ENCODE measurements around the gene IER5.

The IER5 gene

DNA sequence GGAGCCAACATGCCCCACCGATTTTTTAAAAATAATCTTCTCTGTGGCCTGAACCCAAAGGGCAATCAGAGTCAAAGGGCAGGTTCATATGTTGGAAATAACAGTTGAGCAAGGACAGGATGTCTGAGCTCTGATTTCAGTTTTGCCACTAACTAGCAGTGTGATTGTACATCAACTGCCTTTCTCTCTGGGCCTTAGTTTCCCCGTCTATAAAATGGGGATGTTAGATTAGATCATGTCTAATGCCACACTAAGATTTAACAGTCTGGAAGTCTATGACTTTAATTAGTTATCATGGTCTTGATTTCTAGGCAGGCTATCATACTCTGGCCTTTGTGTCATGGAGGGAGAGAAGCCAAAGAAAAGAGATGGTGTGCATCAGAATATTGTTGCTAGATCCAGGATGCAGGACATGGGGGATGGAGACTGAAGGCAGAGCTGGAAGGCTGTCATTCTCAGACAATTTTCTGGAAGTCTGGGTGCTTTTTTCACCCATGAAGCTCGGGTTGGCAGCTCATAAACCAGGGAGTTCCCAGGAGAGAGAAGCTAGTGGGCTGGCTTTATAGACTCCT lies 28.4 kb downstream of the IER5 start:
- DNase-seq, result no peak

DNA sequence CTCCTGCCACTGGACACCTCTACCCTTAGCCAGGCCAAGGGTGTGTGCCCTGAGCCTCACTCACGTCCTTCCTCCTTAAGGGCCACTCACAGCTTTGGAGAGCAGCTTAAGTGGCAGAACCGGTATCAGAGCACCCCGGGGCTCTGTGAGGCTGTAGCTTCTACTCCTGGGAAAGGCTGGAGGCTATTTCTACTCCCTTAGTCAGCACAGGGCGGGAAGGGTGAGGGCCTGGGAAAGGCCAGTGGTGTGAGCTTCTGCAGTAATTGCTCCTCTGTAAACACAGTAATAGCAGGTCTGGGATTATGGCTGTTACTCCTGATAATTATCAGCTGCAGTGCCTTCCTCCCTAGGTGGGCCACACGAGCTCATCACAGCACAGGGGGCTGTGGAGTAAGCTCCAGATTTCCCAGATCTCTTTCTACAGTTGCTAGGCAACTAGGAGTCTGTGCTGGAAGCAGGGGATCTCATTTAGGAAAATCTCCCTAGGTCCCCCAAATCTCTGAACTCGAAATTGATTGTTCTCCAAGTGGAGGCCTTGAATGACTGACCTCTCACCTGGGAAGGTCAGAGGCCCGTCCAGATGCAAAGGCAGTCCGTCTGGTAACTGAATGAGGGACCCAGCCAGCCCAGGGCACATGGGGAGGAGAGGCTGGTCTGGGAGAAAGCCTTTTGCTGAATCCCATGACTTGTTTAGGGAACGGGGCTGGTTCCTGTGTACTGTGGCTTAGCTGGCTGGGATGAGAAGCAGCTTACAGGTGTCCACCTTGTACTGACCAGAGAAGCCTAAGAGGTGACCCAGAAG lies 29.3 kb downstream of the IER5 start:
- peak; percentile 35 for DNase-seq

- no peak for DNase-seq
Measured at GRCh38 chr1:181119093-181119989, 30.8 kb downstream of the IER5 start.

DNA sequence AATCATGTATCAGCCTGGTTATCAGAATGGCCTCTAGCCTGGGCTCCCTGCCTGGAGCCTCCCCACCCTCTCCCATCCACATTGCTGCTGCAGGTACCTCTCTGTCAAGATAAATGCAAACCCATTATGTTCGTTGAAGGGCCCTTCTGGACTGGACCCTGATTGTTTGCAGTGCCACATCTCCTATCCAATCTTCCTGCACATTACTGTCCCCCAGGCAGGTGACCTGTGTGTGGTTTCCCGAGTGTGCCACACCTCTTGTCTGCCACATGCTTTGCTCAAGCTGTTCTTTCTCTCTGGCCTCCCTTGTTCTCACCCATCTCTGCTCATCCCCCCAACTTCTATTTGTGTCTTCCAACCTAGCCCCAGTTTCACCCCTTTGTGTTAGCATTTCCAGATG lies 32.4 kb downstream of the IER5 start:
- DNase-seq, result no peak

GRCh38 chr1:181121498-181121897 lies 33.0 kb downstream of the IER5 start:
- DNase-seq, result no peak

DNA sequence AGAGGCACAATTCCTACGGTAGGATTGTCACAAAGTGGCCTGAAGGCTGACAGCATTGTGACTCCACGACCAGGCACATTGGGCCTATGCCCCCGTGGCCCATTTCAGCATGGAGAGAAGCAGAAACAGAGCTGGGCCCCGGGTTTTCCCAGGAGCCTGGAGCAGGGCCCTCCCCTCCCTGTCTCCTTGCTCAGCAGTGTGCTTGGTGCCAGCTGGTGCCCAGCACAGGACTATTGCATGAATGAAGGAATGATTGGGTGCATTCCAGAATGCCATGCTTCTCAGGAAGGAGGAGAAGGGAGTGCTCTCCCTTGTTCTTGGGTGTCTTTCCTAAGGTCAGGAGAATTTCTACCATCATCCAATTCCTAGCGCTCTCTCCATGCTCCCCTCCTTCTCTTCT lies 33.7 kb downstream of the IER5 start:
- no peak for DNase-seq

DNA sequence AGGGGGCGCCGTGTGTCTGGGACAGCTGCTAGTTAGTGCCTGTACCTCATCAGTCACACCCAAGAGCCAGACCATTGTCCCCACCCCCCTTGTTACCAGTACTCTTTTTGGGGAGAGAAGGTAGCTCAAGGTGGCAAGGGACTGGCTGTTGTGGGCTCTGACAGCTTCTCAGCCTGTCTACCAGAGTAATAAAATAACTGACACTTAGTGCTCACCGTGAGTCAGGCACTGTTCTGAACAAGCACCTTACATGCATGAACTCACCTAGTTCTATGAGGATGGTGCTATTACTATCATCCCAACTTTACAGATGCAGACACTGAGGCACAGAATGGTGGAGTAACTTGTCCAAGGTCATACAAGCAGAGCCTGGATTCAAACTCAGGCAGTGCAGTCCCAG lies 34.7 kb downstream of the IER5 start:
- DNase-seq, result no peak

DNA sequence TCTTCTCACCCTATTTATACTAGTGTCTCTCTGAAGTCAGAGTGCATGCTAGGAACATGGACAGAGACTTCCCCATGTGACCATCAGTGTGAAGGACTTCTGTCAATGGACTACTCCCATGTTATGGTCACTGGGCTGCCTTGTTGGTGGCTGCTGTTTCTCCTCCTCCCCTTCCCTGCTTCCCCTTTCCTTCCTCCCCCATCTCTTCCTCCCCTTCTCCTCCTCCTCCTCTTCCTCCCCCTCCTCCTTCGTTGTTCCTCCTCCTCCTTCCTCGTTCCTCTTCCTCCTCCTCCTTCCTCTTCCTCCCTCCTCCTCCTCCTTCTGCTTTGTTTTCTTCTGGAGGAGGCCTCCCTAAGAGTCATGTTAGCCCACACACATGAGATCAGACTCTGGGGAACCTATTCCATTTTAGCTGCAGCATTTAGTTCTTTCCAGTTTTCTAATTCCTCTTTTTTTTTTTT lies 35.8 kb downstream of the IER5 start:
- DNase-seq, result no peak

DNA sequence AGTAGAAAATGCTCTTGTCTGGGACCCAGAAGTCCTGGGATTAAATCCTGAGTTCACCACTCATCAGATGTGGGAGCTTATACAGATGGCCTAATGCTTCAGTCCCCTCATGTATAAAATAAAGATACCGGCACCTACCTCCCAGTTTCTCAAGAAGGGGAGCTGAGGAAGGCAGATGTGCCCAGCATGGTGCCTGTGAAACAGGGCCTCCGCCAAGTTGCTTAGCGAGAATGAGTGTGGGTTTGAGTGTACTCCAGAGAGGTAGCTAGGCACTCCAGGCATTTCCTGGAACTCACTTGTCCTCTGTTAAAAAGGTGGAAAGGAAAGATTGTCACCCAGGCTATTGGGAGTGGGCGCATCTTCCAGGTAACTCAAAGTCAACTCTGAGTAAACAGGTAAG lies 37.8 kb downstream of the IER5 start:
- no peak for DNase-seq

DNA sequence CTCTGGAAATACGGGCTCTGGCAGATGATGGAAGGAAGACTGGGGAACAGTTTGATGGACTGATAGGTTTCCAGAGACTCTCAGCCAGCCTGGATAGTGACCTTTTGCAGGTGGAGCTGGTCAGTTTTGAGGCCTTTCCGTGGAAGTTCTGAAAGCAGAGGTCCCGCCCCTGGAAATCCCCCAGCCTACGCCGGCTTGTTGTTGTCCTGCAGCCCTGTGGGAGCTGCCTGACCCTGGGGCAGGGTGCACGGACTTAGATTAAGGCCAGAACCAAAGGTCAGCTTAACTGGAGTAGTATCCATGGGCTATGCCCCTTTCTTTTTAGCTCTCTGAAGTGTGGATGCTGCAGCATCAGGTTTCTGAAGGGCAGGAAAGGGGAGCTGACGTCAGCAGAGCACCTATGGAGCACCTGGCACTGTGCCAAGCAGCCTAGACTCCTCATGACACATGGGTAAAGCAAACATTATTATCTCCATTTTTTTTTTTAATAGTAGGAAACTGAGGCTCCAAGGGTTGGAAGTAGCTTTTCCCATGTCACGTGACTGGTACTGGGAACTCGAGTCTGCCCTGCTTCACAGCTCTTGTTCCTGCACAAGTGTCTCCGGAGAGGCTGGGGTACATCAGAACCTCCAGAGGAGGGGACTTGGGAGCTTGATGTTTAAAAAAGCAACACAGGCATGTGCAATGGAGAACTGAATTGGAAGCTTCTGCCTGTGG lies 38.5 kb downstream of the IER5 start:
- peak; percentile 54 for DNase-seq

- DNase-seq, result no peak
Measured at GRCh38 chr1:181127898-181128453, 39.5 kb downstream of the IER5 start.

GRCh38 chr1:181128592-181129497 lies 40.3 kb downstream of the IER5 start:
- no peak for DNase-seq

DNA sequence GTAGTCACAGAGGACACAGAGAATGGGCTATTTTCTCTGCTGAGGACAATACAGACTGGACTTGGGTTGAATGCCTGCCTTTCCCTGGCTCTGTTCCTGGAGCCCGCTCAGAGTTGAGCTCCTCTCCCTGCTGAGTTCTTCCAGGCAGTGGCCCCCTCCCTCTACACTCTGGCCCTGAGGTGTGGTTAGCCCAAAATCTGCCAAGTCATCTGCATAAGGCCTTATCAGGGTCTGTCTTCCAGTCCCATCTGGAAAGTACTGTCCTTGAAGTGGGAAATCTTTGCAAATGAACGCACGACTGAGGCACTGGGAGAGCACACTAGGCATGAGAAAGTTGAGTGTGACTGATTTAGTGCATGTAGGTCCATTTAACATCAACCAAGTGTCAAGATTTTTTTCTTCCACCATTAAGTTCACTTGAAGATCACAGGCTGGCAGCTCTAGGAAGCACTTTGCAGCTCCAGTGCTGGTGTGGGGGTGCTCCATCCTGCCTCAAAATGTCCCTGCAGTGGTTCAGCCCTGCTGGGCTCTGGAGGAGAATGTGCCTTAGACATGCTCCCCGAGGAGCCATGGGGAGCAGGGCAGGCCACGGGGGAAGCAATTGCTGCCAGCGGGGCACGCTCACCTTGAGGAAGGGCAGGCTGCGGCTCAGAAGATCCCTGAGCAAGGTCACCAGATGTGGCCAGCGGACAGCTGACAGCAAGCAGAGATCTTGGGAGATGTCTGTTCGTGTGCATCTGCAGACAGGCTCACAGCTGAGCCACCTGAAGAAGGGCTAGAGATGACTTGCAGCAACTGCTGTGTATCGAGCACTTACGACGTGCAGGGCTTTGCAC lies 41.5 kb downstream of the IER5 start:
- no peak for DNase-seq

DNA sequence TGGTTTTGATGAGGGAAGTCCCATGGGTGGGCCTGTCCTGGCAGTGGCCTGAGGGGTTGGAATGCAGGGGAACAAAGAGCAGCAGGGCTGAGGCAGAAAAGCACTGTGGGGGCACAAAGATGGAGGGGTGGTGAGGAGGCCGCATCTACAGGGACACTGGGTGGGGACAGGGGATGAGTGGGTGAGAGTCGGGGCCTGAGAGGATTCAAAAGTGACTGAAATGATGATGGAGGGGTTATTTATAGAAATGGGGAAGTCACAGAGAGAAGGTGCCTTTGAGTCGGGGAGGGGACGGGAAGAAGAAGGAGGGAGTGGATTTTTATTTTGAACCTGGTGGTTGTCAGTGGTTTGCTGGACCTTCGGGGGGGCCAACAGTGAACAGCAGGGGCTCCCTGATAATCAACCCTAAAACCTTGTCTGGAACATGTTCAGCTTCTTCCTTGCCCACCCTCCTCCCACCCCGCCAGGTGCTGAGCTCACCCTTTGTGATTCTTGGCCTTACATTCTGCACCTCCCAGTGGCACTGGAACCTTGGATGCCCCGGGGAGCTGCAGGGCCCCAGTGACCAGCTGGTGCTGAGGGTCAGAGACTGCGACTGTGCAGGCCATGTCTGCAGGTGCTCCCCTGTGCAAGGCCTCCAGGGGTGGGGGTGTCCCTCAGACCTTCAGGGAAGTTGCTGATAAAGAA lies 42.9 kb downstream of the IER5 start:
- no peak for DNase-seq

- no peak for DNase-seq
Measured at GRCh38 chr1:181133441-181133951, 45.0 kb downstream of the IER5 start.

DNA sequence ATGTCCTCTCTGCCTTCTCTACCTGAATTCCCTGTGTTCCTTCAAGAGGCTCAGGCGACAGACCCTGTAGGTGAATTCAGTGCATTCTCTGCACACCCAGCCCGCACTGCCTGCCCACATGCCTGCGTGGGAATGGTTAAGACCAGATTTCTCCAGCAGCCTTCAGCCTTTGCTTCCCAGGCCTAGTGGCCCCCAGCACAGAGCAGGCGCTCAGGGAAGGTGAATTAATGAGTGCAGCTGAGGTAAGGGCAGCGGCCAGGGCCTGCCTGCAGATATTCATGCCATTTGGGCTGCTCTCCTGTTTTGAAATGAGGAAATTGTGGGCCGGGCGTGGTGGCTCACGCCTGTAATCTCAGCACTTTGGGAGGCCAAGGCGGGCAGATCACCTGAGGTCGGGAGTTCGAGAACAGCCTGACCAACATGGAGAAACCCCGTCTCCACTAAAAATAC lies 45.5 kb downstream of the IER5 start:
- no peak for DNase-seq

GRCh38 chr1:181134543-181135436 lies 46.3 kb downstream of the IER5 start:
- DNase-seq, result no peak

GRCh38 chr1:181135437-181135731 lies 46.9 kb downstream of the IER5 start:
- DNase-seq, result no peak

All from NCI-H774 (cell line).